ENCODE data around the gene FOXP1. TPM values are rescaled to one million over a fixed set of nuclear protein-coding genes. Genes with fewer than 3 reads are reported as not detected.

FOXP1 gene
- total and polyA plus RNA-seq, 3 donors from 2014 or later = 37.8 to 105 (median 75.9) TPM

- TF ChIP-seq CTCF (IDR thresholded peaks at IDR 0.05) (no peak), POLR2A (IDR thresholded peaks at IDR 0.05) (no peak)
- Histone ChIP-seq H3K4me1 (peaks cover 16% of the 10 kb centered on the region), H3K36me3 (ENCODE audit: low read depth, missing control alignments) (no peaks in the 10 kb centered on the region), H3K4me3 (no peak overlapping the region), H3K27ac (no peak overlapping the region), H3K9me3 (no peaks in the 10 kb centered on the region), H3K27me3 (no peaks in the 10 kb centered on the region)
- intact Hi-C loops (cut with DNase I; ENCODE audit: low total_unique reads) = no loop called here
- DNase-seq = no peak
- WGBS, 2 donors = 95 to 98% methylated on average over 2 of the region's 2 CpGs
These were observed 38.2 kb downstream of the FOXP1 start for GRCh38 chr3:71545330-71545729.

GRCh38 chr3:71543371-71544016 is 40.0 kb downstream of the FOXP1 start:
- intact Hi-C loops (cut with DNase I; ENCODE audit: low total_unique reads) = no loop called here
- no peak overlapping the region for H3K4me3 ChIP-seq
- 73 to 75% methylated on average over 3 of the region's 3 CpGs for WGBS, 2 donors

DNA sequence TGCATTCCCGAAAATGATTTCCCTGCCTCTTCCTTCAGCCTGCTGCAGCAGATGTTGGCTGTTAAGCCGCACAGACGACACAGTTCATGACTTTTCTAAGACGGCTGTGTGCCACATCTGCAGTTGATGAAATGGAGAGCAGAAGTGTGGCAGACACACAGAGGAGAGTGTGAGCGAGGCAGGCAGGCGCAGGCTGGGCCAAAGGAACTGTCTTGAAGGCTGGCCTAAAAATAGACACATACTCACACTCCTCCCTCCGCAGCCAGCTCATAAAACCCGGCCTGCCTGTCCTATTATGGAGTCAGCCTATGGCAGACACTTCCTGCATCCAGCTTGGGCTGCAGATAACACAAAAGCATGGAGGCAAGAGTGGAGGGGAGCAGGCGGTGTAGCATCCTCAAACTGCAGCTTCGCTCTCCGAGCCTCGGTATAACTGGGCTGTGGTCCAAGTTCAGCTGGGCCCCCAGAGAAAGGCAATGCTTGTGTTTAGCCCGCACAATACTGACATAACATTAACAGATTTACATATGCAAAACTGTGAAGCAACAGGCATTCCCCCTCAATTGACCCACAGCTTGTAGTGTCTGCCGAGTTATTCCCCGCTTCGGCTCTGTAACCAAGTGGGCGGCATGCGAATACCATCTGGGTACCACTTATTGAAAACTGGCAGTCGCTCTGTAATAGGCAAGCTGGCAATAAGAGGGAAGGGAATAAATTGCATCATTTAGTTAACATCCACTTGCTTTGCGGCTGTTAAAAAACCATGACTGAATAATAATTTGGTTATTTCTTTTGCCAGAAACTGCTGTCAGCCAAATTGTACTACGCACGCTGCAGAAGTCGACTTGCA is 40.8 kb downstream of the FOXP1 start:
- DNase-seq = peak; percentile 81
- no peak for TF ChIP-seq CTCF (IDR thresholded peaks at IDR 0.05)
- TF ChIP-seq POLR2A (IDR thresholded peaks at IDR 0.05) = no peak
- no peaks in the 10 kb centered on the region for H3K27me3 ChIP-seq
- intact Hi-C loops (cut with DNase I; ENCODE audit: low total_unique reads) = no loop called here
- H3K36me3 ChIP-seq (ENCODE audit: low read depth, missing control alignments) = no peaks in the 10 kb centered on the region
- H3K9me3 ChIP-seq = no peaks in the 10 kb centered on the region
- peaks cover 16% of the 10 kb centered on the region for H3K4me1 ChIP-seq
- WGBS, 2 donors = 59 to 69% methylated on average over 23 of the region's 23 CpGs
- H3K27ac ChIP-seq = no peak overlapping the region
- H3K4me3 ChIP-seq = no peak overlapping the region

More at GRCh38 chr3:71543371-71544016, 40.0 kb downstream of the FOXP1 start:
- DNase-seq = no peak
- Histone ChIP-seq H3K36me3 (ENCODE audit: low read depth, missing control alignments) (no peaks in the 10 kb centered on the region), H3K27me3 (no peaks in the 10 kb centered on the region), H3K9me3 (no peaks in the 10 kb centered on the region), H3K4me1 (peaks cover 16% of the 10 kb centered on the region), H3K27ac (no peak overlapping the region)
- no peak for TF ChIP-seq POLR2A (IDR thresholded peaks at IDR 0.05)
- no peak for TF ChIP-seq CTCF (IDR thresholded peaks at IDR 0.05)

GRCh38 chr3:71541313-71541712 is 42.2 kb downstream of the FOXP1 start:
- WGBS, 2 donors = 50 to 65% methylated on average over 3 of the region's 3 CpGs
- Histone ChIP-seq H3K27me3 (no peaks in the 10 kb centered on the region), H3K36me3 (ENCODE audit: low read depth, missing control alignments) (no peaks in the 10 kb centered on the region), H3K27ac (no peak overlapping the region), H3K4me1 (peaks cover 16% of the 10 kb centered on the region), H3K4me3 (no peak overlapping the region), H3K9me3 (no peaks in the 10 kb centered on the region)
- DNase-seq = no peak
- TF ChIP-seq POLR2A (IDR thresholded peaks at IDR 0.05) = no peak
- no peak for TF ChIP-seq CTCF (IDR thresholded peaks at IDR 0.05)
- intact Hi-C loops (cut with DNase I; ENCODE audit: low total_unique reads) = no loop called here
